ENCODE results near the gene HECW1. TPM values are rescaled to one million over a fixed set of nuclear protein-coding genes. Genes with fewer than 3 reads are reported as not detected.
"Not testable (repeated sequence)": the region's sequence is repeated elsewhere in the genome, so short reads cannot be mapped to it uniquely, and the experiment has no call there.

HECW1 gene
- total RNA-seq, 1 experiment from 2014 or later, result 0.77 TPM

DNA sequence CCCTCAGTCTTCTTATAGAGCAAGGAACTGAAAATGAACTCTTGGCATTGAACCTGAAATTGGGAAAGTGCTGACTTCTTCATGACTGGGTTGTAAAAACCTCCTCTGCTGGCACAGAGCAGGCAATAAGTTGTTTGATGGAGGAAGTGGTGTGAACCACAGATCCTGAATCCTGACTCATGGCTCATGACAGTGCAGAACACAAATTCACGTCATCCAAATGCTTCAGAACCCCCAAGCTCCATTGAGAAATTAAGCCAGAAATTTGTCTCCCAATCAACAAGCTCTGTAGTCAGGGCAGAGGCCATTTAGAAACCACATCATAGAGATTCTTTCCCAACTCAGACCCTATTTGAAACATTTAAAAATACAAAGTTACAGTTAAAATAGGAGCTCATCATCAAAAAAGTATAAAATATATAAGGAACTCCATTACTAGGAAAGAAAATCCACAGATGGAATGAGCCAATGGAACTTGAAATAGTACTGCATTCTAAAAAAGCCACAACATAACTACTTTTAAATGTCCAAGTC is 460.1 kb downstream of the HECW1 start:
- ATAC-seq, result peak; percentile 71; the same call in 1 of the 2 replicates
- ChIA-PET CTCF (interaction anchor here (1.9 kb wide), 1 partner anchor 10 kb away, joined by 9 read pairs; the partner anchor contains the start of gene STK17A), POLR2A (interaction anchor here (0.5 kb wide), 1 partner anchor 297 kb away, joined by 5 read pairs; the partner anchor contains the start of gene MRPS24)
- Histone ChIP-seq H3K27ac (ENCODE audit: low read length) (no peak overlapping the region), H3K36me3 (ENCODE audit: control insufficient read depth, insufficient read depth, low read length) (no peaks in the 10 kb centered on the region), H3K27me3 (ENCODE audit: control insufficient read depth, insufficient read depth, low read length) (no peaks in the 10 kb centered on the region; the same call in 1 of the 2 replicates), H3K4me3 (ENCODE audit: low read depth in 2 of 2, low read length in 2 of 2) (no peak overlapping the region), H3K4me1 (ENCODE audit: control insufficient read depth, insufficient read depth, low read length) (no peaks in the 10 kb centered on the region), H3K9me3 (ENCODE audit: control insufficient read depth, insufficient read depth, low read depth, low read length) (no peaks in the 10 kb centered on the region)
- intact Hi-C loops (cut with micrococcal nuclease; ENCODE audit: unreplicated experiment) (no loop called here), in situ Hi-C loops (cut with HindIII; ENCODE audit: low pct_unique_long_range_greater_than_20kb, low sequenced_read_pairs) (no loop called here)
- no TSS peak for BruUV-seq (replicated peaks)
- no peak for TF ChIP-seq POLR2AphosphoS5 (IDR thresholded peaks at IDR 0.05; ENCODE audit: low read depth, low read length)
- no peak for TF ChIP-seq SIN3A (IDR thresholded peaks at IDR 0.05; ENCODE audit: borderline replicate concordance, insufficient read depth, low read depth, low read length)
- no peak for TF ChIP-seq TCF7L2 (IDR thresholded peaks at IDR 0.05; ENCODE audit: low read depth, low read length)
- no peak for TF ChIP-seq REST (IDR thresholded peaks at IDR 0.05; ENCODE audit: insufficient read depth in 1 of 2, low read depth in 2 of 2, low read length in 1 of 2)
- peak; percentile 77 for DNase-seq (ENCODE audit: low read depth, low spot score)

- in situ Hi-C loops (cut with HindIII; ENCODE audit: low pct_unique_long_range_greater_than_20kb, low sequenced_read_pairs); H3K27me3 ChIP-seq (ENCODE audit: control insufficient read depth, insufficient read depth, low read length); POLR2A ChIA-PET; H3K4me1 ChIP-seq (ENCODE audit: control insufficient read depth, insufficient read depth, low read length); H3K36me3 ChIP-seq (ENCODE audit: control insufficient read depth, insufficient read depth, low read length); H3K27ac ChIP-seq (ENCODE audit: low read length); intact Hi-C loops (cut with micrococcal nuclease; ENCODE audit: unreplicated experiment); CTCF ChIA-PET; DNase-seq (ENCODE audit: low read depth, low spot score); H3K9me3 ChIP-seq (ENCODE audit: control insufficient read depth, insufficient read depth, low read depth, low read length); H3K4me3 ChIP-seq (ENCODE audit: low read depth in 2 of 2, low read length in 2 of 2); BruUV-seq (replicated peaks); ATAC-seq: not testable (repeated sequence)
These were observed 461.4 kb downstream of the HECW1 start for GRCh38 chr7:43573832-43574231.

GRCh38 chr7:43575506-43575905 is 463.1 kb downstream of the HECW1 start:
- Histone ChIP-seq H3K4me3 (ENCODE audit: low read depth in 2 of 2, low read length in 2 of 2) (no peak overlapping the region), H3K27me3 (ENCODE audit: control insufficient read depth, insufficient read depth, low read length) (peaks cover 2% of the 10 kb centered on the region), H3K4me1 (ENCODE audit: control insufficient read depth, insufficient read depth, low read length) (no peaks in the 10 kb centered on the region), H3K27ac (ENCODE audit: low read length) (no peak overlapping the region), H3K36me3 (ENCODE audit: control insufficient read depth, insufficient read depth, low read length) (no peaks in the 10 kb centered on the region), H3K9me3 (ENCODE audit: control insufficient read depth, insufficient read depth, low read depth, low read length) (no peaks in the 10 kb centered on the region)
- ATAC-seq, result no peak
- POLR2A ChIA-PET, result no interaction called here
- BruUV-seq (replicated peaks), result no TSS peak
- in situ Hi-C loops (cut with HindIII; ENCODE audit: low pct_unique_long_range_greater_than_20kb, low sequenced_read_pairs), result loop anchor here (25.0 kb wide), 1 partner anchor 137 kb away; no protein-coding TSS in a partner anchor
- no peak for DNase-seq (ENCODE audit: low read depth, low spot score)
- intact Hi-C loops (cut with micrococcal nuclease; ENCODE audit: unreplicated experiment), result no loop called here
- TF ChIP-seq, protein P1, sequence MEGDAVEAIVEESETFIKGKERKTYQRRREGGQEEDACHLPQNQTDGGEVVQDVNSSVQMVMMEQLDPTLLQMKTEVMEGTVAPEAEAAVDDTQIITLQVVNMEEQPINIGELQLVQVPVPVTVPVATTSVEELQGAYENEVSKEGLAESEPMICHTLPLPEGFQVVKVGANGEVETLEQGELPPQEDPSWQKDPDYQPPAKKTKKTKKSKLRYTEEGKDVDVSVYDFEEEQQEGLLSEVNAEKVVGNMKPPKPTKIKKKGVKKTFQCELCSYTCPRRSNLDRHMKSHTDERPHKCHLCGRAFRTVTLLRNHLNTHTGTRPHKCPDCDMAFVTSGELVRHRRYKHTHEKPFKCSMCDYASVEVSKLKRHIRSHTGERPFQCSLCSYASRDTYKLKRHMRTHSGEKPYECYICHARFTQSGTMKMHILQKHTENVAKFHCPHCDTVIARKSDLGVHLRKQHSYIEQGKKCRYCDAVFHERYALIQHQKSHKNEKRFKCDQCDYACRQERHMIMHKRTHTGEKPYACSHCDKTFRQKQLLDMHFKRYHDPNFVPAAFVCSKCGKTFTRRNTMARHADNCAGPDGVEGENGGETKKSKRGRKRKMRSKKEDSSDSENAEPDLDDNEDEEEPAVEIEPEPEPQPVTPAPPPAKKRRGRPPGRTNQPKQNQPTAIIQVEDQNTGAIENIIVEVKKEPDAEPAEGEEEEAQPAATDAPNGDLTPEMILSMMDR (IDR thresholded peaks at IDR 0.05), result no peak
- CTCF ChIA-PET, result no interaction called here
